Naive thymus-derived CD4-positive, alpha-beta T cell (primary cell): ENCODE measurements around the gene DAAM1. TPM values are rescaled to one million over a fixed set of nuclear protein-coding genes. Genes with fewer than 3 reads are reported as not detected.
A peak's percentile ranks its signal among the peaks of the same experiment; 100 is the strongest.

ENCODE experiments used
- ATAC-seq: fragments of 150-1000 bp; cut with Tn5 transposase; 2 replicates; pipeline ENCODE4 v1.10.0; 2021; ENCODE audit warnings: mild to moderate bottlenecking, moderate library complexity
- CTCF ChIA-PET: fragments of 350-600 bp; sonication (Branson Sonifier 250); formaldehyde crosslinking; loops from one replicate; lab custom pipeline; 2021; ENCODE audit warnings: antibody characterized with exemption; lab: Charles Lee
- POLR2A ChIA-PET: fragments of 350-600 bp; sonication (Branson Sonifier 250); formaldehyde crosslinking; loops from one replicate; lab custom pipeline; 2021; ENCODE audit warnings: antibody characterized with exemption, inconsistent platforms; lab: Charles Lee
- DNase-seq, 9 donors: peaks; one replicate each; pipeline versions ENCODE4 v3.0.0 to v3.0.0-alpha.2; 2020 to 2022; ENCODE audit warnings: mixed read lengths in 1 of 9
- H3K27ac ChIP-seq: one replicate; pipeline ENCODE4 v1.7.0; 2013; ENCODE audit warnings: mild to moderate bottlenecking, low read depth, low read length, moderate library complexity
- H3K27me3 ChIP-seq, 2 donors: one replicate each; pipeline ENCODE4 v1.7.0; 2013; ENCODE audit warnings: low read length in 2 of 2, mild to moderate bottlenecking in 2 of 2, moderate library complexity in 2 of 2; ENCODE audit not compliant: control insufficient read depth in 2 of 2, insufficient read depth in 2 of 2
- H3K36me3 ChIP-seq, 3 experiments: 1 replicate in 2 of 3; 2 replicates in 1 of 3; pipeline ENCODE4 v1.7.0; 2013; ENCODE audit warnings: low read length in 3 of 3, mild to moderate bottlenecking in 3 of 3, moderate library complexity in 1 of 3; ENCODE audit not compliant: insufficient read depth in 3 of 3, control insufficient read depth in 2 of 3
- H3K4me1 ChIP-seq, 2 donors: one replicate each; pipeline ENCODE4 v1.7.0; 2013; ENCODE audit warnings: low read length in 2 of 2, mild to moderate bottlenecking in 2 of 2, moderate library complexity in 1 of 2; ENCODE audit not compliant: control insufficient read depth in 2 of 2, insufficient read depth in 2 of 2
- H3K4me3 ChIP-seq: 2 replicates; pipeline ENCODE4 v1.7.0; 2013; ENCODE audit warnings: mild to moderate bottlenecking, low read length
- H3K9me3 ChIP-seq, 3 experiments: 1 replicate in 2 of 3; 2 replicates in 1 of 3; pipeline ENCODE4 v1.7.0; 2013; ENCODE audit warnings: low read length in 3 of 3; ENCODE audit not compliant: control insufficient read depth in 2 of 3
- H3K27ac Mint-ChIP-seq, 9 donors: one replicate each; pipeline ENCODE4 v1.8.0; 2020 to 2022; ENCODE audit warnings: mixed read lengths in 9 of 9, mild to moderate bottlenecking in 8 of 9, moderate library complexity in 5 of 9, inconsistent platforms in 2 of 9
- H3K27me3 Mint-ChIP-seq, 5 donors: one replicate each; pipeline ENCODE4 v1.8.0; 2021 to 2022; ENCODE audit warnings: mixed read lengths in 5 of 5, mild to moderate bottlenecking in 1 of 5
- H3K36me3 Mint-ChIP-seq, 5 donors: one replicate each; pipeline ENCODE4 v1.8.0; 2020 to 2022; ENCODE audit warnings: mixed read lengths in 5 of 5, mild to moderate bottlenecking in 3 of 5, inconsistent platforms in 1 of 5
- H3K4me1 Mint-ChIP-seq, 7 donors: one replicate each; pipeline ENCODE4 v1.8.0; 2020 to 2022; ENCODE audit warnings: mixed read lengths in 7 of 7, mild to moderate bottlenecking in 3 of 7, inconsistent platforms in 1 of 7
- H3K4me3 Mint-ChIP-seq, 10 donors: one replicate each; pipeline ENCODE4 v1.8.0; 2020 to 2022; ENCODE audit warnings: mild to moderate bottlenecking in 10 of 10, mixed read lengths in 10 of 10, moderate library complexity in 6 of 10, inconsistent platforms in 2 of 10
- H3K9me3 Mint-ChIP-seq, 11 donors: one replicate each; pipeline ENCODE4 v1.8.0; 2020 to 2022; ENCODE audit warnings: mixed read lengths in 11 of 11, mild to moderate bottlenecking in 4 of 11, inconsistent platforms in 1 of 11, moderate library complexity in 1 of 11
- intact Hi-C, 2 donors: fragments of 100-400 bp; cut with micrococcal nuclease; formaldehyde crosslinking; loops; one replicate each; pipeline ENCODE4 v1.15.1; 2023
- polyA plus RNA-seq, 2 donors: library from polyadenylated mRNA; unstranded; fragments of 300-500 nt; fragmentation: Illumina TruSeq; gene quantifications; one replicate each; pipeline ENCODE4 v1.2.3, GENCODE V29; 2021
- total RNA-seq, 6 experiments: library from RNA in 5 of 6; stranded (reverse) in 5 of 6; gene quantifications; 1 replicate in 5 of 6; 2 replicates in 1 of 6; pipeline ENCODE4 v1.2.3 and lab custom pipeline; 2021 to 2026

Gene DAAM1
- total and polyA plus RNA-seq, 7 experiments from 2014 or later: 5.5 to 21.0 (median 10.8) TPM

DNA sequence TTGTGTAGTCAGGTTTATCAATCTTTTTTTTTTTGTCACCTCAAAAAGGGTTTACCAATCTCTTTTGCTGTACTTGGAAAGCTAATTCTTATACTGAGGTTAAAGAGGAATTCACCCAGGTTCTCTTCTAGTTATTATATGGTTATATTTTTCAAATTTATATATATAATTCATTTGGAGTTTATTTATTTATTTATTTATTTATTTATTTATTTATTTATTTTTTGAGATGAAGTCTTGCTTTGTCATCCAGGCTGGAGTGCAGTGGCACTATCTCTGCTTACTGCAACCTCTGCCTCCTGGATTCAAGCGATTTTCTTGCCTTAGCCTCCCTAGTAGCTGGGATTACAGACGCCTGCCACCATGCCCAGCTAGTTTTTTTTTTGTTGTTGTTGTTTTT lies 202.9 kb downstream of the DAAM1 start:
- H3K9me3 Mint-ChIP-seq: peaks cover 0 to 15% (median 3%) of the 10 kb centered on the region in 11 donors
- H3K4me3 ChIP-seq: no peak overlapping the region
- H3K27ac Mint-ChIP-seq: no peak overlapping the region
- H3K36me3 Mint-ChIP-seq: peaks cover 0 to 1% (median 0%) of the 10 kb centered on the region in 5 donors
- peaks cover 3 to 14% (median 9%) of the 10 kb centered on the region in 5 donors for H3K27me3 Mint-ChIP-seq
- POLR2A ChIA-PET: interaction anchor here (0.5 kb wide), 1 partner anchor 284 kb away, joined by 3 read pairs; no protein-coding TSS in a partner anchor
- DNase-seq: no peak
- CTCF ChIA-PET: no interaction called here
- no peaks in the 10 kb centered on the region for H3K4me1 Mint-ChIP-seq
- H3K27ac ChIP-seq: no peak overlapping the region
- no peaks in the 10 kb centered on the region for H3K9me3 ChIP-seq
- H3K4me3 Mint-ChIP-seq: no peak overlapping the region
- intact Hi-C loops: no loop called here
- H3K27me3 ChIP-seq: no peaks in the 10 kb centered on the region
- ATAC-seq: no peak
- no peaks in the 10 kb centered on the region for H3K36me3 ChIP-seq
- no peaks in the 10 kb centered on the region for H3K4me1 ChIP-seq

DNA sequence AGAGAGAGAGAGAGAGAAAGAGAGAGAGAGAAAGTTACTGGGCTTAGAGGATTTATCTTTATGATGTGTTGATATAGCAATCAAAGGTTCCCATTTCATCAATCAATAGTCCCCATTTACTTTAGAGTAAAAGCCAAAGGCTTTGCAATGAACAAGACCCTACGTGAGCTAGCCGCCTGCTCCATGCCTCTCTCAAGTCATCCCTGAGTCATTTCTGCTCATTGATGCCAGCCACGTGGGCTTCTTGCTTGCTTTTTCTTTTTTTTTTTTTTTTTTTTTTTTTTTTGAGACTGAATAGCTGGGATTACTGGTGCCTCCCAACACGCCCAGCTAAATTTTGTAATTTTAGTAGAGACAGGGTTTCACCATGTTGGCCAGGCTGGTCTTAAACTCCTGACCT lies 205.8 kb downstream of the DAAM1 start:
- Histone ChIP-seq H3K27me3 (no peaks in the 10 kb centered on the region), H3K4me3 (no peak overlapping the region), H3K9me3 (no peaks in the 10 kb centered on the region), H3K36me3 (no peaks in the 10 kb centered on the region), H3K4me1 (no peaks in the 10 kb centered on the region), H3K27ac (no peak overlapping the region)
- peaks cover 7 to 10% (median 10%) of the 10 kb centered on the region in 7 donors for H3K4me1 Mint-ChIP-seq
- ChIA-PET CTCF (no interaction called here), POLR2A (no interaction called here)
- H3K36me3 Mint-ChIP-seq: peaks cover 0 to 5% (median 0%) of the 10 kb centered on the region in 5 donors
- ATAC-seq: no peak
- H3K9me3 Mint-ChIP-seq: peaks cover 0 to 13% (median 3%) of the 10 kb centered on the region in 11 donors
- peaks cover 5 to 14% (median 9%) of the 10 kb centered on the region in 5 donors for H3K27me3 Mint-ChIP-seq
- no peak overlapping the region for H3K27ac Mint-ChIP-seq
- DNase-seq: no peak
- no peak overlapping the region for H3K4me3 Mint-ChIP-seq
- intact Hi-C loops: no loop called here

DNA sequence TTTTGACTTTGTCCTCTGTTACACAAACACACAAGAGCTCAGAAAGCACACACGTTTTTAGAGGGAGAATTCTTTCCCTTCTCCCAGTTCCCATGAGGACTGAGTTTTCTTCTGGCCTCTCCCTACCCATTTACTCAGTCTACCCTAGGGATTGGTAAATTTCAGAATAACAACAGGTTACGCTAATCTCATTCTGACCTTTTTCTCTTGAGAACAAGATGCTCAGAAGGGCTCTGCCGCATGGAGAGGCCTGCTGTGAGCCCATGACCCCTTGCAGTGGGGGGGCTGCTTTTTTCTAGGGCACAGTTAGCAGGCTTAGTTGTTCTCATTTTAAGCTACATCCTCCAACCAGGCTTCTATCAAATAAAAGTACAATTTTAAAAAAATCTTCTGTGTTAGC lies 207.2 kb downstream of the DAAM1 start:
- CTCF ChIA-PET: no interaction called here

DNA sequence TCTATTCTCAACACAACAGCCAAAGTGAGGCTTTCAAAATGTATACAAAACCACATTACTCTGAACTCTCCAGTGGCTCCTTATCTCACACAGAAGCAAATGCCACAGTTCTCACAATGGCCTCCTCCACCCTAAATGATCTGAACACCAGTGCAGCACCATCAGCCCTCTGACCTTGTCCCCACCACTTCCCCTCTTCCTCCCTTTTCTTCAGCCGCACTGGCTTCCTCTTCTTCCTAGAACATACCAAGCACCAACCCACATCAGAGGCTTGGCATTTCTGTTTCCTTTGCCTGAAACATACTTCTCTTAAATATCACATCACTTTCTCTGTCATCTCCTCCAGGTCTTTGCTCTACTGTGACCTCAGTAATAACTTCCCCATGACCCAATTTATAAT lies 210.4 kb downstream of the DAAM1 start:
- peak; percentile 70 for ATAC-seq
- POLR2A ChIA-PET: no interaction called here

More for the DNA sequence above, 207.2 kb downstream of the DAAM1 start:
- POLR2A ChIA-PET: no interaction called here
- H3K27ac Mint-ChIP-seq: no peak overlapping the region
- peaks cover 9 to 12% (median 10%) of the 10 kb centered on the region in 7 donors for H3K4me1 Mint-ChIP-seq
- peaks cover 0 to 6% (median 0%) of the 10 kb centered on the region in 5 donors for H3K36me3 Mint-ChIP-seq
- no peaks in the 10 kb centered on the region for H3K9me3 ChIP-seq
- peaks cover 5 to 11% (median 7%) of the 10 kb centered on the region in 5 donors for H3K27me3 Mint-ChIP-seq
- DNase-seq (no peak), ATAC-seq (no peak)
- H3K27me3 ChIP-seq: no peaks in the 10 kb centered on the region
- H3K36me3 ChIP-seq: no peaks in the 10 kb centered on the region
- H3K9me3 Mint-ChIP-seq: peaks cover 0 to 14% (median 3%) of the 10 kb centered on the region in 11 donors
- H3K4me1 ChIP-seq: no peaks in the 10 kb centered on the region
- H3K4me3 Mint-ChIP-seq: no peak overlapping the region
- no peak overlapping the region for H3K4me3 ChIP-seq
- no peak overlapping the region for H3K27ac ChIP-seq
- intact Hi-C loops: no loop called here

DNA sequence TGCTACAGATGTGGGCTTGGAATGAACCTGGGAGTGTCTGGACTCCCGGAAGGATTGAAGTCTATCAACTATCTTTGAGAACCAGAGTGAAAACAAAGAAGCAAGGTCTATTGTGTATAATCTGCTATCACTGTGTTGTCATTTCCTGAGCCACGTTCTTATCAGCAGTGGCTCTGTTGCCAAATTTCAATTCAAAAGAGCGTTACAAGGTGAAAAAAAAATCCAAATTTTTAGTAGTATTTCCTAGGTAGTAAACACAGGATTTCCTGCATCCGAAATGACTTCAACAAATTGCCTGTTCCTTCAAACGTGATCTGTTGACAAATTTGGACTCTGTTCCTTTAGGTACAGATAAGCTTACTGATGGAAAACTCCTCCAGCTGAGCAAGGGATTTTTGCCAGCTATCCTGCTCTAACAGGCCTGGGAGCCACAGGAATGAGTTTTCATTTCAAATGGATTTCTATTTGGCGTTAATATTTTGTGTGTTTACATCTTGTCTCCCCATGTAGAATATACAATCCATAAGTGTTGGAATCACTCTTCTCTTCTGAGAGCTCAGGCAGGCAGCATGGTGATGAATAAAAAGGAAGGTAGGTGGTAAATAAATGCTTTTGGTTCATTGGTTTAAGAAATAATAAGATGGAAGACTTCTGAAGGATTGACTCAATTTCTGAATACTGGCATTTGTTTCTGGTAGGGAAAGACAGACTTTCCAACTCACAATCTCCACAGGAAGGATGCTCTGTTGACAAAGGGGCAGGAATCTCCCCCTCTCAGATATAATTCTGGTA lies 218.2 kb downstream of the DAAM1 start:
- peaks cover 0 to 6% (median 0%) of the 10 kb centered on the region in 3 experiments for H3K9me3 ChIP-seq
- intact Hi-C loops: no loop called here
- no peaks in the 10 kb centered on the region for H3K36me3 ChIP-seq
- ChIA-PET POLR2A (no interaction called here), CTCF (no interaction called here)
- H3K27ac ChIP-seq: no peak overlapping the region
- Mint-ChIP-seq H3K4me3 (no peak overlapping the region), H3K9me3 (peaks cover 9 to 45% (median 26%) of the 10 kb centered on the region in 11 donors), H3K36me3 (peaks cover 0 to 13% (median 5%) of the 10 kb centered on the region in 5 donors), H3K27me3 (peaks cover 11 to 43% (median 15%) of the 10 kb centered on the region in 5 donors), H3K4me1 (no peaks in the 10 kb centered on the region), H3K27ac (peak overlapping the region in 1 of 9 donors; percentile 14)
- no peak overlapping the region for H3K4me3 ChIP-seq
- DNase-seq (no peak), ATAC-seq (no peak)
- H3K27me3 ChIP-seq: peaks cover 0 to 5% of the 10 kb centered on the region in 2 donors
- no peaks in the 10 kb centered on the region for H3K4me1 ChIP-seq

More for the DNA sequence above, 210.4 kb downstream of the DAAM1 start:
- peak overlapping the region in 1 of 9 donors; percentile 50 for H3K27ac Mint-ChIP-seq
- peak overlapping the region in 3 of 10 donors; percentile 5 to 56 (median 24) for H3K4me3 Mint-ChIP-seq
- intact Hi-C loops: no loop called here
- H3K9me3 ChIP-seq: no peaks in the 10 kb centered on the region
- no peak for DNase-seq
- no peaks in the 10 kb centered on the region for H3K27me3 ChIP-seq
- no peak overlapping the region for H3K4me3 ChIP-seq
- H3K36me3 ChIP-seq: no peaks in the 10 kb centered on the region
- no peak overlapping the region for H3K27ac ChIP-seq
- no peaks in the 10 kb centered on the region for H3K4me1 ChIP-seq
- H3K4me1 Mint-ChIP-seq: peaks cover 9 to 12% (median 10%) of the 10 kb centered on the region in 7 donors
- peaks cover 0 to 10% (median 6%) of the 10 kb centered on the region in 5 donors for H3K36me3 Mint-ChIP-seq
- H3K9me3 Mint-ChIP-seq: peaks cover 0 to 35% (median 18%) of the 10 kb centered on the region in 11 donors
- CTCF ChIA-PET: no interaction called here
- H3K27me3 Mint-ChIP-seq: peaks cover 5 to 25% (median 11%) of the 10 kb centered on the region in 5 donors

DNA sequence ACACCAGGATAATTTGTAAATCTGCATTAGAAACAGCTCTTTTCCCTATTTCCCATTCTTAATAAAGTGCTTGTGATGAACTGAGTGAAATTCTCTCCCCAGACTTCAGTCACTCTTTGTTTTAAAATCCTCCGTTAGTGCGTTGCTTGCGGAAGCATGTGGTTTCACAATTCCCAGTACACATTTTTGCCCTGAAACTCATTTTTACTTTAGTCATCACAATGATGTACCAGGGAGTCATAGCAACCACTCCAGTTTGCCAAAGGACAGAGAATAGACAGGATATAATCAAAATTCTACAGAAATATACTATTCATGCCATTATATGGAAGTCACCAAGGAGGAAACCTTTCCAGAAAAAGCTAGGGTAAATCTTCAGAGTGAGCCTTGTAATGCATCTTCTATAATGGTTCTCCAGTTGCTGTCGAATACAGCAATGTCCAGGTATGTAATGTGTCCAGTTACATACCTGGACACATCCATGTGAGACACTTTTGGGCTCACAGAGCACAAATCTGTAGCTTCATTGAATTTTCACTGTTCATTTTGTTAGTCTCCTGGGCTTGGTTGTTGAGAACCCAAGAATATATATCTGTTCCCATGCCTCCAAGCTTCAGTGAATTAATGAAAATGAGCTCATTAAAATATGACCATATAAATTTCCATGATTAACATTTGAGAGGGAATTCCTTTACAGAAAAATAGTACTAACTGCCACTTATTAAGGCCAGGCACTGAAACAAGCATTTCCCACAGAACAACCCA lies 219.0 kb downstream of the DAAM1 start:
- CTCF ChIA-PET: no interaction called here
- Histone ChIP-seq H3K36me3 (no peaks in the 10 kb centered on the region), H3K4me1 (no peaks in the 10 kb centered on the region), H3K27me3 (peaks cover 0 to 5% of the 10 kb centered on the region in 2 donors), H3K4me3 (no peak overlapping the region), H3K27ac (no peak overlapping the region), H3K9me3 (peaks cover 0 to 6% (median 0%) of the 10 kb centered on the region in 3 experiments)
- H3K36me3 Mint-ChIP-seq: peaks cover 0 to 16% (median 5%) of the 10 kb centered on the region in 5 donors
- ATAC-seq: no peak
- peaks cover 11 to 42% (median 22%) of the 10 kb centered on the region in 11 donors for H3K9me3 Mint-ChIP-seq
- intact Hi-C loops: no loop called here
- no peak overlapping the region for H3K27ac Mint-ChIP-seq
- H3K4me1 Mint-ChIP-seq: no peaks in the 10 kb centered on the region
- peaks cover 16 to 42% (median 20%) of the 10 kb centered on the region in 5 donors for H3K27me3 Mint-ChIP-seq
- no peak overlapping the region for H3K4me3 Mint-ChIP-seq
- POLR2A ChIA-PET: no interaction called here
- DNase-seq: no peak
